Stimulated activated naive CD8-positive, alpha-beta T cell treated with anti-CD3 and anti-CD28 coated beads, Interleukin-15, amount 100 ng/mL, for 72 hours (primary cell): ENCODE data around the gene RAMP1.
A peak's percentile ranks its signal among the peaks of the same experiment; 100 is the strongest.

Experiments
- ATAC-seq: fragments of 150-1000 bp; cut with Tn5 transposase; 2 replicates; pipeline ENCODE4 v1.10.0; 2021; ENCODE audit warnings: mild to moderate bottlenecking, moderate library complexity
- DNase-seq, 2 donors: peaks; one replicate each; pipeline ENCODE4 v3.0.0; 2021 to 2022
- H3K27ac Mint-ChIP-seq, 2 donors: one replicate each; pipeline ENCODE4 v1.8.0; 2022; ENCODE audit warnings: mild to moderate bottlenecking in 2 of 2, mixed read lengths in 2 of 2, moderate library complexity in 2 of 2
- H3K27me3 Mint-ChIP-seq: one replicate; pipeline ENCODE4 v1.8.0; 2022; ENCODE audit warnings: mixed read lengths
- H3K4me1 Mint-ChIP-seq: one replicate; pipeline ENCODE4 v1.8.0; 2022; ENCODE audit warnings: mild to moderate bottlenecking, mixed read lengths
- H3K4me3 Mint-ChIP-seq, 2 donors: one replicate each; pipeline ENCODE4 v1.8.0; 2022; ENCODE audit warnings: mild to moderate bottlenecking in 2 of 2, mixed read lengths in 2 of 2, moderate library complexity in 1 of 2
- H3K9me3 Mint-ChIP-seq, 2 donors: one replicate each; pipeline ENCODE4 v1.8.0; 2022; ENCODE audit warnings: mixed read lengths in 2 of 2

The RAMP1 gene

GRCh38 chr2:237955640-237956401 is 96.4 kb downstream of the RAMP1 start:
- no peak overlapping the region for H3K27ac Mint-ChIP-seq

GRCh38 chr2:237956402-237956736 is 96.9 kb downstream of the RAMP1 start:
- ATAC-seq (no peak), DNase-seq (no peak)
- H3K4me1 Mint-ChIP-seq: peaks cover 21% of the 10 kb centered on the region
- H3K27me3 Mint-ChIP-seq: peaks cover 31% of the 10 kb centered on the region
- H3K27ac Mint-ChIP-seq: no peak overlapping the region
- H3K4me3 Mint-ChIP-seq: peak overlapping the region; percentile 31 to 71
- H3K9me3 Mint-ChIP-seq: peaks cover 0 to 4% of the 10 kb centered on the region in 2 donors

More at GRCh38 chr2:237955640-237956401, 96.4 kb downstream of the RAMP1 start:
- ATAC-seq (peak; percentile 77), DNase-seq (no peak)
- no peaks in the 10 kb centered on the region for H3K9me3 Mint-ChIP-seq
- H3K27me3 Mint-ChIP-seq: peaks cover 31% of the 10 kb centered on the region
- H3K4me1 Mint-ChIP-seq: peaks cover 21% of the 10 kb centered on the region
- H3K4me3 Mint-ChIP-seq: peak overlapping the region; percentile 31 to 71

GRCh38 chr2:237961637-237962036 is 102.2 kb downstream of the RAMP1 start:
- H3K27me3 Mint-ChIP-seq: peaks cover 15% of the 10 kb centered on the region

More at GRCh38 chr2:237961637-237962036, 102.2 kb downstream of the RAMP1 start:
- ATAC-seq (no peak), DNase-seq (no peak)
- H3K27ac Mint-ChIP-seq: no peak overlapping the region
- no peak overlapping the region for H3K4me3 Mint-ChIP-seq
- H3K9me3 Mint-ChIP-seq: peaks cover 19 to 31% of the 10 kb centered on the region in 2 donors
- H3K4me1 Mint-ChIP-seq: peaks cover 14% of the 10 kb centered on the region
